Measurements from ENCODE around the gene RDH5.
"Not testable (repeated sequence)": the region's sequence is repeated elsewhere in the genome, so short reads cannot be mapped to it uniquely, and the experiment has no call there.

RDH5 gene

DNA sequence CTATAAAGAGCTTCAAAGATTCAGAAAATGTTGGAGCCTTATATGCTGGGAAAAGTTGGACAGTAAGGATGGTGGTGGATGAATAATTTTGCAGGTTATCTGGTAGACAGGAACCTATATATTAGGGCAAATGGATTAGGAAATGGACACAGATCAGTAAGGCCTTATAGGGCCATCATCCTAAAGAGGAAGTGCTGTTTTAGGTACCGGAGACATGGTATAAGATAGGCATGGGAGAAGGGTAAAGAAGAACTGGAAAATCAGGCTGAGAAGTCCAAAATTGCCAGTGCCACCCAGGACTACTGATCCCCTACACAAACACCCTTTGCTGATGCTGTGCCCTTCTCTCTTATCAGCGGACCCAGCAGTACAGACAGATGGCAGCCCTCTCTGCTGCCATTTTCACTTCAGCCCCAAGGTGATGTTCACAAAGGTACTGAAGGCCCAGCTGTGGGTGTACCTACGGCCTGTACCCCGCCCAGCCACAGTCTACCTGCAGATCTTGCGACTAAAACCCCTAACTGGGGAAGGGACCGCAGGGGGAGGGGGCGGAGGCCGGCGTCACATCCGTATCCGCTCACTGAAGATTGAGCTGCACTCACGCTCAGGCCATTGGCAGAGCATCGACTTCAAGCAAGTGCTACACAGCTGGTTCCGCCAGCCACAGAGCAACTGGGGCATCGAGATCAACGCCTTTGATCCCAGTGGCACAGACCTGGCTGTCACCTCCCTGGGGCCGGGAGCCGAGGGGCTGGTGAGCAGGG is 28.2 kb downstream of the RDH5 start:
- no peak for DNase-seq

DNA sequence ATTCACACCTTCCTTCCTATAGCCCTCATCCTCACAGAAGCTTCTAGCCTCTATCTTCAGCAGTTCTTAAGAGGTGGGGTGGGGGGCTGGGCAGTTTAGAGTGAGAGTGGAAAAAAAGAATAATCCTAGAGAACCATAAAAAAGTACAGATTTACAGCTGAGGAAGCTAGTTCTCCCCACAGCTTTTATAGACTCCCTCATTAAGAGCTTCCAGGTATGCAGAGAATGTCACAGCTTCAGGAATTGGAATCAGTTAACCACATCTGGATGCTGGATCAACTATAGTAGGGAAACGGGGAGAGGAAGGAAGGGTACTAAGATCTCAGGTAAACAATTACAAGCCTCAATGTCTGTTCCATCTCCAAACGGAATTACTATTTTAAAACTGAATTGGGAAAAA is 35.1 kb downstream of the RDH5 start:
- DNase-seq: no peak

DNA sequence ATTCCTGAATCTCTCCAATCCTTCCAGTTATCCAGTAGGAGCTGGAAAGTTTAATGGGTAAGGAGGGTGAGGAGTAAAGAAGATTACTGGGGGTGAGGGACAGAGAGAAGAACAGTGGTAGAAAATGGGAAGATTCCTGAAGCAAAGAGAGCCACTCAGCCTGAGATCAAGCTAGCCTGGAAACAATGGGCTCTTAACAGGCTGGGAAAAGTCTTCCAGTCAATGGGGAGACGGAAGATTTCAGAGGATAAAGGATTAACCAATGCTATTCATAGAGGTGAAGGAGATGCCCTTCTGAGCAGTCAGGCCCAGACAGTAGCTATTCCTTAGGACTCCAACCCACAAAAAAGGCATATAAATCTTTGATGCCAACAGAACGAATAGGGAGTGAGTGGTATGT is 37.5 kb downstream of the RDH5 start:
- peak; percentile 25 for DNase-seq

DNA sequence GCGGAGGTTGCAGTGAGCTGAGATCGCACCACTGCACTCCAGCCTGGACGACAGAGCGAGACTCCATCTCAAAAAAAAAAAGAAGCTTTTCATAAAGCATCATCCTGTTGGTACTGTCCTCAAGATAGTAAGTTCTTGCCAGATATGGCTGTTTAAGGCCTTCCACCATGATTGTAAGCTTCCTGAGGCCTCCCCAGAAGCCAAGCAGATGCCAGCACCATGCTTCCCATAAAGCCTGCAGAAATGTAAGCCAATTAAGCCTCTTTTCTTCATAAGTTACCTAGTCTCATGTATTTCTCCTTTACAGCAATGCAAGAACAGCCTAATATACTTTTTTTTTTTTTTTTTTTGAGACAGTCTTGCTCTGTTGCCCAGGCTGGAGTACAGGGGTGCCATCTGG is 38.4 kb downstream of the RDH5 start:
- not testable (repeated sequence) for DNase-seq

DNA sequence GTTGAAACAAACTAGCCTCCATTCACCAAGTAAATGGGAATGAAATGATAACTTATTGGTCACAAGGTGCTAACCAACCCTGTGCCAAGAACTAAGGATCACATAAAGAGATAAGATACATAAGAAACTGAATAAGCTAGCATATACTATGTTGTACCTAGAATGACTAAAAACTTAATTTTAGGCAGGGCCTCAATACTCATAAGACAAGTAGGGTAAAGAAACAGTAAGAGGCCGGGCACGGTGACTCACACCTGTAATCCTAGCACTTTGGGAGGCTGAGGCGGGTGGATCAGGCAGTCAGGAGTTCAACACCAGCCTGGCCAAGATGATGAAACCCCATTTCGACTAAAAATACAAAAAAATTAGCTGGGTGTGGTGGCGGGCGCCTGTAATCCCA is 40.5 kb downstream of the RDH5 start:
- no peak for DNase-seq

DNA sequence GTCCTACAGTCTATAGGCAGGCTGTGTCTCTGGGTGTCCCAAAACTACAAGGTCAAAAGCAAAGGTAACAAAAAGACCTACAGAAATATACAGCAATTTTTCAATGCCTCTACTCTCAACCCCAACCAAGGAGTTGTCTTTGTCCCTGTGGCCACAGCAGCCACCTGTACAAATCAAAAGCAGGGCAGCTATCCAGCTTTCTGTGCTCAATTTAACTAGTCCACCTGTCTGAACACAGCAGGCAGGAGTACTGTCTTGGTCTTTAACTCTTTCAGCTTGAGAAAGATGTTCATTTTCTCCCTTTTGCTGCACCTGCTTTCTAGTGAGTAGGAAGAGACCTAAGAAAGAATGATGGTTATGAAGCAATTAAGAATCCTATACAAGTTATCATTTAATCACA is 42.5 kb downstream of the RDH5 start:
- no peak for DNase-seq

DNA sequence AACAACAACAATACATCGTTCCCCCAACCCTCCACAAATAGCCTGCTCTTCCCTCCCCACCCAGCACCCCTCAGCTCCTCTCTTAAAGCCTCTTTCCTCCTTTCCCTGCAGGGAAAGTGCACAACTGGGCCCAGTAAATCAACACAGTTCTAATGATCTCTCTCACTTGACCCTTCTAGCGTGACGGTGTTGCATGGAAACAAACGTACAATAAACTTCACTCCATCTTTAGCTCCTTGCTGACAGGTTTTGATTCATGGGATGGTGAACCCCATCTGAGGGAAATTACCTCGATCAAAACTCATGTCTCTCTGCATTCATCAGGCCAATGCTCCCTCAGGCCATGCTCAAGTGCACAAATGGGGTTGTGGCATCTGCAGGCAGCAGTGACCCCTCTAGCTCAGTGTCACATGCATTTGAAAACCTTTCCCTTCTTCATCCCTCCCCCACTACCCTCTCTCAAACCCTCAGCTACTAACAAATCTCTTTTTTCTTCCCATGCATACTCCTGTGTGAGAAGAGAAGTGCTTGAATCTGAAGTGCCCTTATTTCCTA is 45.6 kb downstream of the RDH5 start:
- no peak for DNase-seq

DNA sequence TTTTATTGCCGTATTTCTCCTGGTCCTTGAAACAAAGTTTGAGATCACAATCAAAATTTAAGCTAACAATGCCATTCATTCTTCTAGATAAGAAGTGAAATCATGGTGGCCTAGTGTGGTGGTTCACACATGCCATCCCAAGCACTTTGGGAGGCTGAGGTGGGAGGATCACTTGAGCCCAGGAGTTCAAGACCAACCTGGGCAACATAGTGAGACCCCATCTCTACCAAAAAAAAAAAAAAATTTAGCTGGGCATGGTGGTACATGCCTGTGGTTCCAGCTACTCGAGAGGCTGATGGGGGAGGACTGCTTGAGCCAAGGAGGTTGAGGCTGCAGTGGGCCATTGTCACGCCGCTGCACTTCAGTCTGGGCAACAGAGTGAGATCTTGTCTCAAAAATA is 47.0 kb downstream of the RDH5 start:
- no peak for DNase-seq

DNA sequence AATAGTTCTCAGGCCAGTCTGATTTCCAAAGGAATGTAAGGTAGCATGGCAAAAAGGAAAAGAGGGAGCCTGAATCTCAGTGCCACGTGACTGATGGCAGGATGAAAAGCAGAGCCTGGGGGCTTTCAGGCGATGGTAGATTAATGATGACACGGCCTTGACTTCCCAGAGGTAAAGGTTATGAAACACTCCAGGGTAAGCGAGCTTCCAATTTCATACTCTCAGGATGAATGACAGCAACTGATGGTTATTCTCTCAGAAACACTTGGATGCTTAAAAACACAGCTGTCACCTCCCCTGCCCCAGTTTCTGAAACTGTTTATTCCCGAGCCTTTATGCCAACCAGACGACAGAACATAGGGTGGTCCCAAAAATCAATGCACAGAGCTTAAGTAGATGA is 51.5 kb downstream of the RDH5 start:
- no peak for DNase-seq

Measured in NCI-H82 (cell line).